Measurements from ENCODE around the gene KIZ. TPM values are rescaled to one million over a fixed set of nuclear protein-coding genes. Genes with fewer than 3 reads are reported as not detected.

KIZ gene
- total RNA-seq, 1 experiment from 2014 or later: 31.8 TPM

DNA sequence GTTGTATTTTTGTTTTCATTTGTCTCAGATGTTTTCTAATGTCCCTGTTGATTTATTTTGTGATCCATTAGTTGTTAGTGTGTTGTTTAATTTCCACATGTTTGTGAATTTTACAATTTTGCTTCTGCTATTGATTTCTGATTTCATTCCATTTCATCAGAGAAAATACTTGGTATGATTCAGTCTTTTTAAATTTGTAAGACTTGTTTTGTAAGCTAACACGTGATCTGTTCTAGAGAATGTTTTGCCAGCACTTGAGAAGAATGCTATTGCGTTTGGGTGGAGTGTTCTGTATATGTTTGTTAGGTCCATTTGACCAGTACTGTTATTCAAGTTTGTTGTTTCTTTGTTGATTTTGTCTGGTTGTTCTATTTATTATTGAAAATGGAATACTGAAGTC is 53.9 kb downstream of the KIZ start:
- Mint-ChIP-seq H3K4me1 (ENCODE audit: low read depth, unreplicated experiment) (peaks cover 13% of the 10 kb centered on the region), H3K4me3 (ENCODE audit: unreplicated experiment) (no peak overlapping the region), H3K27ac (ENCODE audit: unreplicated experiment) (no peak overlapping the region), H3K9me3 (ENCODE audit: unreplicated experiment) (no peaks in the 10 kb centered on the region), H3K27me3 (ENCODE audit: insufficient read depth, unreplicated experiment) (no peaks in the 10 kb centered on the region), H3K36me3 (ENCODE audit: insufficient read depth, unreplicated experiment) (no peaks in the 10 kb centered on the region)
- no peak for DNase-seq
- H3K9me3 ChIP-seq: peaks cover 9% of the 10 kb centered on the region; the same call in 1 of the 2 replicates
- TF ChIP-seq, protein P1, sequence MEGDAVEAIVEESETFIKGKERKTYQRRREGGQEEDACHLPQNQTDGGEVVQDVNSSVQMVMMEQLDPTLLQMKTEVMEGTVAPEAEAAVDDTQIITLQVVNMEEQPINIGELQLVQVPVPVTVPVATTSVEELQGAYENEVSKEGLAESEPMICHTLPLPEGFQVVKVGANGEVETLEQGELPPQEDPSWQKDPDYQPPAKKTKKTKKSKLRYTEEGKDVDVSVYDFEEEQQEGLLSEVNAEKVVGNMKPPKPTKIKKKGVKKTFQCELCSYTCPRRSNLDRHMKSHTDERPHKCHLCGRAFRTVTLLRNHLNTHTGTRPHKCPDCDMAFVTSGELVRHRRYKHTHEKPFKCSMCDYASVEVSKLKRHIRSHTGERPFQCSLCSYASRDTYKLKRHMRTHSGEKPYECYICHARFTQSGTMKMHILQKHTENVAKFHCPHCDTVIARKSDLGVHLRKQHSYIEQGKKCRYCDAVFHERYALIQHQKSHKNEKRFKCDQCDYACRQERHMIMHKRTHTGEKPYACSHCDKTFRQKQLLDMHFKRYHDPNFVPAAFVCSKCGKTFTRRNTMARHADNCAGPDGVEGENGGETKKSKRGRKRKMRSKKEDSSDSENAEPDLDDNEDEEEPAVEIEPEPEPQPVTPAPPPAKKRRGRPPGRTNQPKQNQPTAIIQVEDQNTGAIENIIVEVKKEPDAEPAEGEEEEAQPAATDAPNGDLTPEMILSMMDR (IDR thresholded peaks at IDR 0.05; ENCODE audit: insufficient read depth in 1 of 2, low read depth in 1 of 2, low read length in 1 of 2, severe bottlenecking in 1 of 2, unreplicated experiment in 1 of 2): no peak
- H3K36me3 ChIP-seq (ENCODE audit: control insufficient read depth, insufficient read depth, low read length): no peaks in the 10 kb centered on the region
- ChIA-PET CTCF (no interaction called here), POLR2A (no interaction called here)
- BruUV-seq (replicated peaks): no TSS peak
- intact Hi-C loops (cut with micrococcal nuclease; ENCODE audit: unreplicated experiment): loop anchor here (10.0 kb wide), 1 partner anchor 45 kb away; no protein-coding TSS in a partner anchor
- peaks cover 15% of the 10 kb centered on the region; the same call in 1 of the 2 replicates for H3K4me1 ChIP-seq
- H3K4me3 ChIP-seq (ENCODE audit: low read depth, low read length): no peak overlapping the region
- H3K27me3 ChIP-seq (replicated peaks; ENCODE audit: control insufficient read depth, insufficient read depth, low read length): no peaks in the 10 kb centered on the region

DNA sequence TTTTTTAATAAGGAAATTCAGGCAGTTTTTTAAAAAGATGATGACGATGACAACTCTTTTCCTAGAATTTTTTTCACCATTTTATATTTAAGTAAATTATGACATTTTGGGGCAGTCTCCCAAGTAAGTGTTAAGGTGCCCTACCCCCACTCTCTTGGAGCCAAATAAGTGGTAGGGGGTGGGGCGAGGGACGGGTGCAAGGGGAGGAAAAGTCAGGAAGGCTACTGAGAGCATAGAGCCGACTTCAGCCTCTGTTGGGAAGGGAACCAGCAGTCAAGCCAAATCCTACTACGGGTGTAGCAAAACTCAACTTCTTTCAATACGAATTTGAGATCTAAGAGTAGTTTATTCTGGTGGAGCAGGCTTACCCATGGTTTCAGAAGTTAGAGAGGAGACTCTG is 54.4 kb downstream of the KIZ start:
- DNase-seq: no peak
- Mint-ChIP-seq H3K36me3 (ENCODE audit: insufficient read depth, unreplicated experiment) (no peaks in the 10 kb centered on the region), H3K27ac (ENCODE audit: unreplicated experiment) (no peak overlapping the region), H3K9me3 (ENCODE audit: unreplicated experiment) (no peaks in the 10 kb centered on the region), H3K4me3 (ENCODE audit: unreplicated experiment) (no peak overlapping the region), H3K27me3 (ENCODE audit: insufficient read depth, unreplicated experiment) (no peaks in the 10 kb centered on the region), H3K4me1 (ENCODE audit: low read depth, unreplicated experiment) (peaks cover 17% of the 10 kb centered on the region)
- TF ChIP-seq, protein P1 (IDR thresholded peaks at IDR 0.05; ENCODE audit: insufficient read depth in 1 of 2, low read depth in 1 of 2, low read length in 1 of 2, severe bottlenecking in 1 of 2, unreplicated experiment in 1 of 2): no peak
- peaks cover 19% of the 10 kb centered on the region; the same call in 1 of the 2 replicates for H3K4me1 ChIP-seq
- intact Hi-C loops (cut with micrococcal nuclease; ENCODE audit: unreplicated experiment): loop anchor here (10.0 kb wide), 1 partner anchor 45 kb away; no protein-coding TSS in a partner anchor
- H3K27me3 ChIP-seq (replicated peaks; ENCODE audit: control insufficient read depth, insufficient read depth, low read length): no peaks in the 10 kb centered on the region
- ChIA-PET POLR2A (no interaction called here), CTCF (no interaction called here)
- no peak overlapping the region for H3K4me3 ChIP-seq (ENCODE audit: low read depth, low read length)
- H3K9me3 ChIP-seq: peaks cover 9% of the 10 kb centered on the region; the same call in 1 of the 2 replicates
- BruUV-seq (replicated peaks): no TSS peak
- H3K36me3 ChIP-seq (ENCODE audit: control insufficient read depth, insufficient read depth, low read length): no peaks in the 10 kb centered on the region

DNA sequence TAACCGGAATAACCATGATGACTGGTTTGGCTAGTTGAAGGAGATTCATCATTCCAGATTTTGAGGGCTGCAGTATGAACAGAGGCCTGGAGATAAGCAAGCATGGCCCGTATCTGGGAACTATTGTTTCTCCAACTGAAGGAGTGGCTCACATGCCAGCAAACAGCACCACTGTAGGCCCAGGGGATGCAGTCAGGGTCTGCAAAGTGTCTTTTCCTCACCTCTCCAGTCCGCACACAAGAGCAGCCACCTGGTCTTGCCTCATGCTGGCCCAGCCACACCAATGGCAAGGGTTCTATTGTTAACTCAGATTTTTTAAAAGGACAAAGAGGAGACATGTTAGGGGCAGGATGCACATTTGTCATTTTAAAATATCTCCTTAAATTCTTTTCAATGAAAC is 55.1 kb downstream of the KIZ start:
- H3K27me3 ChIP-seq (replicated peaks; ENCODE audit: control insufficient read depth, insufficient read depth, low read length): no peaks in the 10 kb centered on the region
- BruUV-seq (replicated peaks): no TSS peak

More for the DNA sequence above, 55.1 kb downstream of the KIZ start:
- Mint-ChIP-seq H3K36me3 (ENCODE audit: insufficient read depth, unreplicated experiment) (no peaks in the 10 kb centered on the region), H3K27ac (ENCODE audit: unreplicated experiment) (no peak overlapping the region), H3K27me3 (ENCODE audit: insufficient read depth, unreplicated experiment) (no peaks in the 10 kb centered on the region), H3K9me3 (ENCODE audit: unreplicated experiment) (no peaks in the 10 kb centered on the region), H3K4me1 (ENCODE audit: low read depth, unreplicated experiment) (peaks cover 17% of the 10 kb centered on the region), H3K4me3 (ENCODE audit: unreplicated experiment) (no peak overlapping the region)
- DNase-seq: no peak
- Histone ChIP-seq H3K9me3 (peaks cover 9% of the 10 kb centered on the region; the same call in 1 of the 2 replicates), H3K4me1 (peaks cover 19% of the 10 kb centered on the region; the same call in 1 of the 2 replicates), H3K4me3 (ENCODE audit: low read depth, low read length) (no peak overlapping the region), H3K36me3 (ENCODE audit: control insufficient read depth, insufficient read depth, low read length) (no peaks in the 10 kb centered on the region)
- CTCF ChIA-PET: interaction anchor here (1.0 kb wide), 1 partner anchor 56 kb away, joined by 3 read pairs; no protein-coding TSS in a partner anchor
- intact Hi-C loops (cut with micrococcal nuclease; ENCODE audit: unreplicated experiment): loop anchor here (10.0 kb wide), 1 partner anchor 46 kb away; no protein-coding TSS in a partner anchor
- TF ChIP-seq, protein P1 (IDR thresholded peaks at IDR 0.05; ENCODE audit: insufficient read depth in 1 of 2, low read depth in 1 of 2, low read length in 1 of 2, severe bottlenecking in 1 of 2, unreplicated experiment in 1 of 2): no peak
- POLR2A ChIA-PET: no interaction called here

Measured in Caco-2 (cell line).